Posterior cingulate gyrus (tissue), 11 donors: Measurements from ENCODE around the gene SLX9.

Experiments used
- DNase-seq, 10 donors: peaks; one replicate each; pipeline versions ENCODE4 v3.0.0 to v3.0.0-alpha.2; 2020 to 2021; ENCODE audit warnings: mixed read lengths in 3 of 10
- intact Hi-C: fragments of 100-400 bp; cut with DNase I; formaldehyde crosslinking; loops from one replicate; pipeline ENCODE4 v1.15.1; 2023

SLX9 gene

DNA sequence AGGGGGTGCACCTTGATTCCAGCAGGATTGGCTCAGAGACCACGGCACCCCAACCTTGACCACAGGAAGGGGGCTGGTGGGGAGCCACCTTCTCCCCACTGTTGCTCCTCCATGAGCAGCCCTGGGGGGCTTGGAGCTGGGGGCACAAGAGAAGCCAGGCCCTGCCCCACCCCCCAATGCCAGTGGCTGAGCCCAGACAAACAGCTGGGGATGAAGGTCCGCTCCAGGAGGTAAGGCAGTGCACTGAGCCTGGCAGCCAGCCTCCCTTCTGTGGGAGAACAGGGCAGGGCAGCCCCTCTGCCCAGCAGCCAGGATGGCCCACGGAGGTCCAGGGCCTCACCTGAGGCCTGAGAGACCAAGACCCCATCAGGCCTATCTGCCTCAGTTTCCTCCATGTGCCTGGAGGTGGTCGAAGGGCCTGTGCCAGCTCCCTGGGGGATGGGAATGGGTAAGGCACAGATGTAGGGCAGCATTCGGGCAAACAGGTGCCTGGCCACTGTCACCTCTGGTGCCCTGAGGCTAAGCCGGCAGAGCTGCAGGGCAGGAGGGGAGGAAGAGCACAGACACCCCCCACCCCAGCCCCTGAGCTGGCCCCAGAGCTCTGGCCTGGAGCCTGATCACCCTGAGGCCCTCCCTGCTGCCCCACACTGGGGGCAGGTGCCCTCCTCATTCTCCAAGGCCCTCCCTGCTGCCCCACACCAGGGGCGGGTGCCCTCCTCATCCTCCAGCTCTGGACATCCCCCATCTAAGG, 26.2 kb upstream of the SLX9 start:
- DNase-seq = no peak
- intact Hi-C loops = no loop called here

DNA sequence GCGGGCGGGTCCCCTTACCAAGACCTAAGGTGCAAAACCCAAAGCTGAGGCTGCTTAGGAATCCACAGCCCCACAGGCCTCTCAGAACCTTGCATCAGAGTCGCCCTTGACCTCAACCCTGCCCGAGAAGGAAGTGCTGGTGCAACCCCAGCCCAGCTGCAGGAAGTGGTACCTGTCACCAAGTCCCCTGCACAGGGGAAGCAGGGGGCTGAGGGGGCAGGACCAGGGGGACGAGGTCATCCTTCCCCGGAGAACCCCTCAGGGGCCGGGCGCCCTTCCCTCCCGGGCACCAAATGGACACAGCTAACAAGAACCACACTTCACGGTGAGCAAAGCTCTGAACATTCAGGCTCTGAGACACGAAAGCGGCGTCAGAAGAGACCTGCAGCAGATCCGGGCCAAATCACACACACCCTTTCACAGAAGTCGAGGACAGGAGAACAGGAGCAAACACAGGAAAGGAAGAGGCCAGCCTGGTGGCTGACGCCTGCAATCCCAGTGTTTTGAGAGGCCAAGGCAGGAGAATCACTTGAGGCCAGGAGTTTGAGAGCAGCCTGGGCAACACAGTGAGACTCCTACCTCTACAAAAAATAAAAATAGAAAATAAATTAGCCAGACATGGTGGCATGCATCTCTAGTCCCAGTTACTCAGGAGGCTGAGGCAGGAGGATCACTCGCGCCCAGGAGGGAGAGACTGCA, 25.5 kb upstream of the SLX9 start:
- intact Hi-C loops = no loop called here
- no peak for DNase-seq

DNA sequence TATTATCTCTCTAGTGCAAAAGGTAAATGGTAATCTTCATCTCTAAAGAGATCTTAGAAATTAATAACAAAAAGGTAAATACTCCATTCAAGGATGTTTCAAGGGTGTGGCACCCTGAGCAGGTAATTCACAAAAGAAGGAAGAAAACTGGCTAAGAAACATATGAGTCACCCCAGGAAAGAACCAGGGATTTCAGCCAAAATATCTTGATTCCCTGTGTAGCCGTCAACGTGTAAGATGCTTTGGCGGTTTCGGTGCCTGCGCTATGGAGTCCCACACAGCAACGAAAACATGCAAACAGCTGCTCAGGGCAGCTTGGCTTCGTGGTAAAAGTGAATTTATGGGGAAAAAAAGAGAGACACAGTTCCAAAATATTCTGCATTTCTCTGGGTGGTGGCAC, 22.9 kb upstream of the SLX9 start:
- DNase-seq = peak in 3 of 10 donors; percentile 13 to 62 (median 52)
- intact Hi-C loops = no loop called here

DNA sequence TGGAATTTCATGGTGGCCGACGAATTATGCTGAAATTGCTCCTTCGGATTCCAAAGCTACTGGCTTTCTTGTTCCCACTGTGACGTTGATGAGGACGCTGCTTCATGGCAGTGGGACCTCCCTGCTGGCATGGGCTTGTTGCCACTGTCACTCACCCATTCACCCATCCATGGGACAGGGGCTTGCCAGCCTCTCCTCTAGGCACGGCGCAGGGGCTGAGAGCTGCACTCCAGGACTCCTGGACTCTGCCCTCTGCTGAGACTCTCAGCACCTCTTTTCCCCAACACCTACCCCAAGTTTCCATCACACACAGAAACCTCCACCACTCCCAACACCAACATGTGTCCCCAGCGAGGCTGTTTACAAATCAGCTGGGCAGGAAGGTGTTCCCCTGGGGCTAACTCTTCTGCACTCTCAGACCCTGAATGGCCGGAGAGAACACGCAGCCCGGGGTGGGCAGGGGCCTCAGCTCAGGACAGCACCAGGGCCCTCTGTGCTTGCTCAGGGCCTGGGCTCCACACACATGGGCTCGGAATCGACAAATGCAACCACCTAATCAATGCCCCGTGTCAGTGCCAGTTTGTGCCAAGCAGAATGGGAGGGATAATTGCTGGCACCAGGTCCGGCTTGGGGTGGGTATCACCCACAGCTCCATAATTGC, 22.3 kb upstream of the SLX9 start:
- peak in 3 of 10 donors; percentile 15 to 52 (median 26) for DNase-seq
- intact Hi-C loops = no loop called here

DNA sequence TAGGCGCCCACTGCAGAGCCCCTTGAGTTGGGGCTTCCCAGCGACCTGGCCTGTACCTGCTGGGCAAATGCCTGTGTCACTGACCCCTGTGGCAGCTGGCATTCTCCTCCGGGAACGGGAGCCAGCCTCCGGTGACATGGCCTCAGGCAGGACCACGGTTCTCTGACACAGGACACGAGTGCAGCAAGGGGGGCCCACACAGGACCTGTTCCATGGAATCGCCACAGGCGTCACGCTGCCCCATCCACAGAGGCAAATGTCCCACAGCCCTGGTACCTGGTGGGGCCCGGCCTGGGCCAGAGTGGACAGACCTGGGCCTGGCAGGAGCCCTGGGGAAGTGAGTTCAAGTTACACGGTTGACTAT, 21.7 kb upstream of the SLX9 start:
- DNase-seq = peak in 2 of 10 donors; percentile 21 to 83
- intact Hi-C loops = no loop called here

DNA sequence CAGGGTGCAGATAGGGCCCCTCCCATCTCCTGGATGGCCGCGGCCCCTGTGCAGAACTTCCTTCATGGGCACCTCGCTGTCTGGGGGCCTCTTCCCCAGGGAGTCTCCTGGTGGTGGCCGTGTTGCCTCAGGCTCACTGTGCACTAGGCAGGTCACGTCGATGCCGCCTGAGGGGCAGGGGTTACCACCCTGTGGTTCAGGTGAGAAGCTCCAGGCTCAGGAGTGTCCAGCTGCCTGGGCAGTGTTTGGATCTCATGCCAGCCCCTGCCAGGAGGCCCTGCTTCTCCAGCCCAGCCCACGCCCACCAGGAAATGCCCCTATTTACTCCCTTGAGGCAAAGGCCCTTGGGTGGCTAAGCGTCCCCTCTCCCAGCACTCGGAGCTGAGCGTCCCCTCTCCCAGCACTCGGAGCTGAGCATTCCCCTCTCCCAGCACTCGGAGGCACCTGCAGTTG, 21.2 kb upstream of the SLX9 start:
- peak in 3 of 10 donors; percentile 7 to 73 (median 32) for DNase-seq
- intact Hi-C loops = no loop called here

DNA sequence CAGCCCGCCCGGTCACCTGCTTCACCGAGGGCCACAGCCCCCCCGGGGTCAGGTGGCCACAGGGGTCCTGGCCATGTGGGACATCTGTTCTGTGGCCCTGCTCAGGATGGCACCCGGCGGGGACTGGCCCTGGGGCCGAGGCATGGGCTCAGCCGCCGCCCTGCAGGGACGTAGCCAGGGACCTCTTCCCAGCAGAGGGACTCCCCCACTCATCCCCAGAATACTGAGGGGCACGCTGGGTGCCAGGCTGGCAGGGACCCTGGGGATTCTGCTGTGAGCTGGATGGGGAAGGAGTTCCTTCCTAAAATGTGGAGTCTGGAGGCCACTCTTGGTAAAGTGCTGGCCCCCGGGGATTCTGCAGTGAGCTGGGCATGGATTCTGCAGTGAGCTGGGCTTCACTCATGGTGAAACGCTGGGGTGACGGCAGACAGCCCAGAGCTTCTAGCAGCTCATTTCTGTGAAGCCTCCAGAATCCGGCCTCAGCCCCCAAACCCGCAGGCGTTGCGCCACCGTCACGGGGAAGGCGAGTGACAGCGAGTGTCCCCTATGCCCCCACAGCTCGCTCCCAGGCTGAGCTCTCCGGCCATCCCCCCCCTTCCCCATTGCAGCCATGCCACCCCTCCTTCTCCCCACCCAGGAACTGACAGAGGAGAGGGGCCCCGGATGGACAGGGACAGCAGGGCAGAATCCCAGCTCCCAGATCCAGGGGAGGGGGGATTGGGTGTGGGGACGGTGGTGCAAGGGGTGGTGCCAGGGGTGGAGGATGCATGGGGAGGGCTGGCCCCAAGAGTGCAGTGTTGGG, 20.5 kb upstream of the SLX9 start:
- peak in 4 of 10 donors; percentile 22 to 86 (median 53) for DNase-seq
- intact Hi-C loops = no loop called here

DNA sequence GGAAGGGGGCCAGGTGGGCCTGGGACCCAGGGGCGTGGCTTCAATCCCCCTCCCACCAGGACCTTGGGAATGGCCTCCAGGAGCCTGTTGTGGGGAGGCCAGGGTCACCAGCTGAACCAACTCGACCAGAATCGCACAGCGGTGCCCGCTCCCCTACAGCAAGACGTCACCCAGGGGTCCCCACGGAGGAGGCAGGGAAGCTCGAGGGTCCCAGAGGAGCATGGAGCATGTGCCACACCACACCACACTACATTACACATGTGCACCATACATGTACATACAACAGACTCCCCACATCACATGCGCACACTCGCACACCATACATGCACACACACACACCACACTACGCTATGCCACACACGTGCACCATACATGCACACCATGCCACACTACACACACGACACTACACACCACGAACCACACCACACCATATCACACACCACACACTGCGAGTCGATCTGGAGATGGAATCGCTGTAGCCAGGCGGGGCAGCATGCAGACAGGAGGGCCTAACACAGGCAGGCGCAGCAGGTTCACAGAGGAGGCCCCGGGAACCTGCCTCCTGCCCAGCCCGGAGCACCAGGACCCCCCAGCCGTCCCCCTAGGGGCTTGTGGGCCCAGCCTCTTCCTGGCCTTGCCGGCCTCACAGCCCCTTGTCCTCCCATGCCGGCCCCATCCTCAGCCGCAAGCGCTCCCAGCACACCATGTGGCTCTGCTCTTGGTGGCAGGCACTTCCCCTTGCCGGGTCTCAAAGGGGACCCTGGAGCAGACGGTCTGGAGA, 19.7 kb upstream of the SLX9 start:
- intact Hi-C loops = no loop called here
- DNase-seq = peak in 3 of 10 donors; percentile 16 to 70 (median 57)

DNA sequence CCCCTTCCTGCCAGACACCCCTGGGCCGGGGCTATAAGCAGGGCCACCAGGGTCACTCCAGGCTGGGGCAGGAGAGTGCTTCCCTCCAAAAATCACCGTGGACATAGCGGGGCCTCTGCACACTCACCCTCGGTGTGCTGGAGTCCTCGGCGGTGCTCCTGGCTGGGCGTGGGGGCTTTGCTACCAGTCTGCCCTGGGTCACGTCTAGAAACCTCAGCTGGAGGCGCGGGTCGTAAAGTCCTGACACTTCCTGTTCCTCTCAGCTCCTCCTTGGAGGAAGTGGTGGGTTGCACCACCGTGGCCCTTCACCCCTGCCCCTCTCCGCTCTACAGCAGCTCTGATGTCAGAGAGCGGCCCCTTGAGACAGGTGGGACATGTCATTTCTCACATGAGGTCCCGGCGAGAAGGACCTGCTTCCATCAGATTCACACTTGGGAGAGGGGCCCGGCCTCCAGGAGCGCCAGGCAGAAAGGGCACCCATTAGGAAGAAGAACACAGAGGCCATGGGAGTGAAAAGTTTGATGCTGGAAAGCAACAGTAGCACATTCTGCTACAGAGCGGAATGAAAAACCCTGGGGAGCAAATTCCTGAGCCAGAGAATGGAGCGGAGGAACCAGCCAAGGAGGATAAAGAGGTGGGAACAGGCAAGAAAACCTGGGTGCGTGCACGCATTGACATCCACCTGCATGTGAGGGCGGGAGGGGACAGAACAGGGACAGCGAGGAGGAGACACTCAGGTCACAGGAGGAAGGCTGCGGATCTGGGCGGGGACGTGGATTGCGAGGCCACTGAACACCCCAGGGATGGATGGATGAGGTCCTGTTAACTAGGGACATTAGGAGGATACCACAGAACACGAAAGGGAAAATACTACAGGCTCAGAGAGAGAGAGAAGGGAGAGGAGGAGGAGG, 18.9 kb upstream of the SLX9 start, which contains the start of gene ITGB2:
ITGB2 (minus strand) TSS at position 206 of the 911 bp plus-strand sequence. CDS start 10,117 bp downstream, outside the sequence.
- intact Hi-C loops = no loop called here
- peak in 2 of 10 donors; percentile 68 to 85 for DNase-seq

DNA sequence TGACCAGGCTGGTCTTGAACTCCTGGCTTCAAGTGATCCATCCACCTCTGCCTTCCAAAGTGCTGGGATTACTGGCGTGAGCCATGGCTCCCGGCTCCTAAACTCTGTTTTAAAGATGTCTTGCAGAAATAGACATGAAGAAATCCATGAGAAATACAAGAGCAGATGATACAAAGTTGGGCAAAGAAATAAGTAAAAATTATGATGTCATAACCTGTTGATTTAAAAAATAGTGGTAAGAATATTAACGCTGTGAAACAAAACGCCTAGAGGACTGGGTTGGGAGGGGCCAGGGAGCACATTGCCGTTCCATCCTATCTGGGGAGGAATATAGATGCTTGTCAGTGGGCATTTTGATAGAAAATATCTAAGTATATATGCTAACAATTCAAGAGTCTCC, 17.9 kb upstream of the SLX9 start:
- intact Hi-C loops = no loop called here
- peak in 1 of 10 donors; percentile 26 for DNase-seq

DNA sequence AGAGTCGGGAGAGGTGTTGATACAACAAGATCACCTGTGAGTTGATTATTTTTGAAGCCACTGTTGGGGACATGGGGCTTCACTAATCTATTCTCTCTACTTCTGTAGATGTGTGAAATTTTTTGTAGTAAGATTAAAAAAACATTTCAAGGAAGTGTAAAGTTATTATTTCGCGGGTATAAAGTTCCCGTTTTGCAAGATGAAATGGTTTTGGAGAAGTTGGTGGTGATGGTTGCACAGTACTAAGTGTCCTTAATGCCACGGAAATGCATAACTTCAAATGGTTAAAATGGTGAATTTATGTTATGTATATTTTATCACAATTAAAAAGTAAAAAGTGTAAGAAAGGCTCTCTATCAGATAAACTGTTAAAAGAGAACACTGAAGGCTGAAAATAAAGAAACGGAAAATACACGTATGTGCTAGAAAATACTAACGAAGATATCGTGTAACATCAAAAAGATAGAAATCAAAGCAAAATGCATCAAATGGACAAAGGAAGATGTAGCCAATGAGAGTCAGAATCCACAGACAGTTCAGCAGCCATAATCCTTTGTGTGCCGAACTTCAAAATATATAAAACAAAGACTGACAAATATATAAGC, 16.2 kb upstream of the SLX9 start:
- intact Hi-C loops = no loop called here
- DNase-seq = no peak

DNA sequence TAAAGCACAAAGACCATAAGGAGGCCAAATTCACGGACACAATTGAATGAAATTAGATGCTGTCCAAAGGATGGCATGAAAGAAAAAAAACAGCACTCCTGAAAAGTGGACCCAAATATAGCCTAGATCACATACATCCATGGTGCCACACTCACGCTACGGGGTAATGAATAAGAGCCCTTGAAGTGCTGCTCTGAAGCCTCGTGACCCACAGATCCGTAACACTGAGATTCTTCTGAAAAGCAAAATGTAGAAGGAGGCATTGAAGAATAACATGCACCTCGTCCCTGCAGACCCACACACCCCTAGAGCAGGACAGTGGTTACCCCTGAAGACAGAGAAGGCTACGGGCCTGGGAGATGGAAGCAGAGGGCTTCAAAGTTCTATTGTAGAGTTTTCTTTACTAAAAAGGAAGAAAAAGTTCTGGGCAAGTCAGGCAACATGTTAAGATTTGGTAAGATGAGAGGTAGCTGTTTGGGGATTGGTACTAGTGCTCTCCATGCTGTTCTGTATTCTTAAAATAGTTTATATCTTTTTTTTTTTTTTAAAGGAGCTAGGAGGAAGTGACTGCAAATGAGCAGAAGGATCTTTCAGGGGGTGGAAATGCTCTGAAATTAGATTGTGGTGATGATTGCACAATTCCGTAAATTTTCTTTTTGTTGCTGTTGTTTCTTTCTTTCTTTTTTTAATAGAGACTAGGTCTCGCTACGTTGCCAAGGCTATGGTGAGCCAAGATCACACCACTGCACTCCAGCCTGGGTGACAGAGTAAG, 15.0 kb upstream of the SLX9 start:
- peak in 1 of 10 donors; percentile 8 for DNase-seq
- intact Hi-C loops = no loop called here

DNA sequence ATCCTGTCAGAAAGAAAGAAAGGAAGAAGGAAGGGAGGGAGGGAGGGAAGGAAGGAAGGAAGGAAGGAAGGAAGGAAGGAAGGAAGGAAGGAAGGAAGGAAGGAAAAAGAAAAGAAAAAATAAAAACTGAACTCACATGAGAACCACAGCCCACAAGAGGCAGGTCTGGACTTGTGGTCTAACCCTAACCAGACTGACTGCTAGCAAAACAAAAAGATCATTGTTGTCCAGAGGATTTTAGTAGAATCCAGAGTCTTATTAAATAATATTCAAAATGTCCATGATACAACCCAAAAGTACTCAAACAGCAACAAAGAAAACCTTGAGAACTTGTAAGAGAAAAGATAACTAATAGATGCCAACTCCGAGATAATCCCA, 14.5 kb upstream of the SLX9 start:
- intact Hi-C loops = no loop called here
- no peak for DNase-seq

DNA sequence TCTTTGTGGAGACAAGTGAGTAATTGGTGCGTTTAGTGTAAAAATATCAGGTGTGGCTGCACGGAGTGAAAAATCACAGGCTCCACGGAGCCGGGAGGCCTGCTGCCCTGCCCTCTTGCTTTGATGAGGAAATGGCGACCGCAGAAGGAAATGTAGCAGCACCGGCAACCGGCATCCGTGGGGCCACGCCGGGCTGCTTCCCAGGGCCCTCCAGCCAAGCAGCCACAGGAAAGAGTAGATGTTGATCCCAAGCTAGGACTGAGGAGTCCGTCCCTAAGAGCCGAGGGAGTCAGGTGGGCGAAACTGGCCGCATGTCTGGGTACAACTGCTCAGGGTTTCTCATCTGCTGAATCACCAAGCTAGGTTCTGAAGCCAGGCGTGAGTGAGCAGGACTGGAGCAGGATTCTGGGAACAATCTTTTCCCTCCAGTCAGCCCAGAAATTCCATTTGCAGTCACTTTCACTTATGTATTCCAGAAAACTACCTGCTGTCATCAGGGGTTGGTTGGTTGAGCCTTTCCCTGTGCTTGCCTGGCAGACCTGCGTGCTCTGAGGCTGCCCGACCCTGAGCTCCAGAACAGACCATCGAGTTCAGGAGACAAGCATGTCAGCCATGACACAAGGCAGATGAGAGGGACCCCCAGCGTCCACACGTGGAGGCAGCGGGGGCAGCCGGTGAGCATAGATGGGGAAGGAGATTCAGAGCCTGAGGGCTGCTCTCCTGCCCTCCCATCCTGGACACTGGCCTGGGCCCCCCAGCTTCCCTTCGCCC, 13.3 kb upstream of the SLX9 start:
- intact Hi-C loops = no loop called here
- DNase-seq = peak in 5 of 10 donors; percentile 45 to 90 (median 59)

DNA sequence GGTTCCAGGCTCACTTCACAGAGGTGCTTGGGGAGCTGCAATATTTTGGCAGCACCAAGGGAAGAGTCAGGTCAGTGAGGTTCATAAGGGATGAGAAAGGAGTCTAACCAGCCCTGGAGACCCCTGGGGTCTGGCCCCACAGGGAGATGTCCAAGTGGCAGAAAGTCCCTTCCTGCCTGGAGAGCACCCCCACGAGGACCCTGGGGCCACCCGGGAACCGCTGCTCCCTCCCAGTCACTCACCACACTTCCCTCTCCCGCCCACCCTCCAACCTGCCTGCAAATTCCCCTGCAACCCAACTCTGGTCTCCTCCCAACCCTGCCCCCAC, 12.6 kb upstream of the SLX9 start:
- intact Hi-C loops = no loop called here

DNA sequence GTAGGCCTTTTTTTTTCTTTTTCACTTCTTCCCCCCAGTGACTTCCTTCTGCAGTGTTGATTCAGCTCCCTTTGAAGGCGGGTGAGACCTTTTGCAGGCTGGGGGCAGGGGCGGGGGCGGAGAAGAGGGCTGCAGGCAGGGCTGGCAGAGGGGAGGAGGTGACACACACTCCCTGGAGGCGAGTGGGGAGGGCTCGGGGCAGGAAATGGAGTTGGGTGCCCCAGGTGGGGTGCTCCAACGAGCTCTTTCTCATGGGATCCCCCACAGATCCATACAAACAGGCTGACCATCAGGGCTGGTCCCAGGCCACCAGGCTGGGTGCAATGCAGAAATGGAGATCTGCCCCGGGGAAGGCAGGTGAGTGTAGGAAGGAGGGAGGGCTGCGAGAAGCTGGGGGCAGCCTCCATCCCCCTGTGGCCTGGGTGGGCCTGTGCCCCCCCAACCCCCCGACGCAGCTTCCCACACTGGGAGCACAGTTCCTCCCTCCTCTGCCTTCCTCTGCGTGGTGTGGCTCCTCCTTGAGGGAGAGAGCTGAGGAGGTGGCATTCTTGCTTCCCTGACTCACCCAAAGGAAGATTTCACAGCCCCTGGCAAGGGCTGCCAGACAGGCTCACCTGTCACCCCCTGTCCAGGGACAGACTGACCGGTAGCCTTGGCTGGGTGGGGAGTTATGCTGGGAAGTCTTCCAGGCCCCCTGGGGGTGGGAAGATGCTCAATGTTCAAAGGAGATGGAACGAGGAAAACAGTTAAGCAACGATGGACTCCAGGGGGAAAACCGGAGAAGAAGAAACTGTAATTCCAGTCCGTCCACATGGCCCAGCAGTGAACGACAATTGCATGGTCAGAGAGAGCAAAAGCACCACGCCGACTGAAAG, 12.0 kb upstream of the SLX9 start:
- intact Hi-C loops = no loop called here
- peak in 3 of 10 donors; percentile 26 to 80 (median 59) for DNase-seq

More for the DNA sequence above, 12.6 kb upstream of the SLX9 start:
- DNase-seq = no peak
